Liver (tissue), 9 donors: Measurements from ENCODE around the gene ZNF260. TPM values are rescaled to one million over a fixed set of nuclear protein-coding genes. Genes with fewer than 3 reads are reported as not detected.

Source experiments
- DNase-seq: peaks from one replicate; pipeline ENCODE4 v3.0.0-alpha.2; 2017; ENCODE audit warnings: low spot score
- H3K27ac ChIP-seq, 2 donors: one replicate each; pipeline ENCODE4 v1.7.0; 2013; ENCODE audit warnings: inconsistent platforms in 2 of 2, low read length in 2 of 2, control low read depth in 1 of 2, low read depth in 1 of 2, mild to moderate bottlenecking in 1 of 2
- H3K27me3 ChIP-seq, 4 donors: one replicate each; pipeline versions ENCODE4 v1.6.1 to v1.7.0; 2013; ENCODE audit warnings: low read length in 3 of 4, inconsistent platforms in 1 of 4, mild to moderate bottlenecking in 1 of 4, moderate library complexity in 1 of 4; ENCODE audit not compliant: control insufficient read depth in 4 of 4, insufficient read depth in 4 of 4
- H3K36me3 ChIP-seq, 4 donors: one replicate each; pipeline versions ENCODE4 v1.6.1 to v1.7.0; 2013; ENCODE audit warnings: low read length in 3 of 4, mild to moderate bottlenecking in 3 of 4, low read depth in 1 of 4, moderate library complexity in 1 of 4; ENCODE audit not compliant: control insufficient read depth in 4 of 4, insufficient read depth in 3 of 4
- H3K4me1 ChIP-seq, 4 donors: one replicate each; pipeline versions ENCODE4 v1.6.1 to v1.7.0; 2013; ENCODE audit warnings: low read length in 3 of 4, mild to moderate bottlenecking in 3 of 4, moderate library complexity in 1 of 4; ENCODE audit not compliant: control insufficient read depth in 4 of 4, insufficient read depth in 4 of 4
- H3K4me3 ChIP-seq, 3 donors: one replicate each; pipeline versions ENCODE4 v1.6.1 to v1.7.0; 2013; ENCODE audit warnings: low read length in 3 of 3, control low read depth in 1 of 3, low read depth in 1 of 3, mild to moderate bottlenecking in 1 of 3
- H3K9ac ChIP-seq, 2 donors: one replicate each; pipeline ENCODE4 v1.7.0; 2013; ENCODE audit warnings: low read length in 2 of 2, mild to moderate bottlenecking in 2 of 2, moderate library complexity in 2 of 2, control low read depth in 1 of 2, low read depth in 1 of 2
- H3K9me3 ChIP-seq, 4 donors: one replicate each; pipeline versions ENCODE4 v1.6.1 to v1.7.0; 2013; ENCODE audit warnings: low read length in 3 of 4; ENCODE audit not compliant: control insufficient read depth in 4 of 4
- FOXA1 ChIP-seq: IDR thresholded peaks from 2 replicates; pipeline ENCODE4 v1.6.1; 2016; ENCODE audit warnings: antibody characterized with exemption
- FOXA2 ChIP-seq: IDR thresholded peaks from 2 replicates; pipeline ENCODE4 v1.6.1; 2016; ENCODE audit warnings: antibody characterized with exemption
- GABPA ChIP-seq, 2 donors: IDR thresholded peaks in 1 of 2; conservative IDR thresholded peaks in 1 of 2; 2 replicates each; pipeline ENCODE4 v1.6.1; 2016; ENCODE audit warnings: antibody characterized with exemption in 2 of 2, mild to moderate bottlenecking in 1 of 2, moderate library complexity in 1 of 2
- HNF4A ChIP-seq, 2 donors: conservative IDR thresholded peaks; 2 replicates each; pipeline ENCODE4 v1.6.1; 2016; ENCODE audit warnings: antibody characterized with exemption in 2 of 2, mild to moderate bottlenecking in 2 of 2
- HNF4G ChIP-seq: IDR thresholded peaks from 2 replicates; pipeline ENCODE4 v1.6.1; 2016; ENCODE audit warnings: antibody characterized with exemption
- JUND ChIP-seq, 2 donors: IDR thresholded peaks; 2 replicates each; pipeline ENCODE4 v1.6.1; 2016; ENCODE audit warnings: antibody characterized with exemption in 2 of 2
- NR2F2 ChIP-seq: IDR thresholded peaks from 2 replicates; pipeline ENCODE4 v1.6.1; 2016; ENCODE audit warnings: antibody characterized with exemption
- RAD21 ChIP-seq, 2 donors: IDR thresholded peaks; 2 replicates each; pipeline ENCODE4 v1.6.1; 2016; ENCODE audit warnings: antibody characterized with exemption in 2 of 2, mild to moderate bottlenecking in 2 of 2
- RXRA ChIP-seq, 2 donors: IDR thresholded peaks; 2 replicates each; pipeline ENCODE4 v1.6.1; 2017 to 2018; ENCODE audit warnings: antibody characterized with exemption in 2 of 2, mild to moderate bottlenecking in 1 of 2
- SP1 ChIP-seq: IDR thresholded peaks from 2 replicates; pipeline ENCODE4 v1.6.1; 2018; ENCODE audit warnings: antibody characterized with exemption, mild to moderate bottlenecking
- TAF1 ChIP-seq: conservative IDR thresholded peaks from 2 replicates; pipeline ENCODE4 v1.6.1; 2016; ENCODE audit warnings: antibody characterized with exemption, mild to moderate bottlenecking
- YY1 ChIP-seq: IDR thresholded peaks from 2 replicates; pipeline ENCODE4 v1.6.1; 2016; ENCODE audit warnings: antibody characterized with exemption, mild to moderate bottlenecking
- WGBS: extraction: QIAGEN DNeasy Blood & Tissue Kit; methylation state at CpG from one replicate; pipeline ENCODE4 v1.1.7; 2013; 5-methylcytosine and 5-hydroxymethylcytosine counted together
- polyA plus RNA-seq, 2 donors: library from polyadenylated mRNA; stranded (reverse) in 1 of 2; unstranded in 1 of 2; fragments of 200-250 nt in 1 of 2; fragments of >200 nt in 1 of 2; fragmentation: Nextera tagmentation in 1 of 2; extraction: Ambion mirVana in 1 of 2; gene quantifications; one replicate each; pipeline versions ENCODE4 v1.2.1 to v1.2.3, GENCODE V29; 2013 to 2015
- total RNA-seq, 2 donors: library from RNA; depleted of rRNA; stranded (reverse); fragments of >200 nt; gene quantifications; one replicate each; pipeline ENCODE4 v1.2.3, GENCODE V29; 2014
- TF ChIP-seq, protein P1 (sequence below): IDR thresholded peaks from 2 replicates; pipeline ENCODE4 v1.6.1; 2016; ENCODE audit warnings: antibody characterized with exemption, mild to moderate bottlenecking
- TF ChIP-seq, protein P2 (sequence below): IDR thresholded peaks from 2 replicates; pipeline ENCODE4 v1.6.1; 2016; ENCODE audit warnings: antibody characterized with exemption
- TF ChIP-seq, protein P3 (sequence below): IDR thresholded peaks from 2 replicates; pipeline ENCODE4 v1.6.1; 2016; ENCODE audit warnings: antibody characterized with exemption
- TF ChIP-seq, protein P4 (sequence below): IDR thresholded peaks from 2 replicates; pipeline ENCODE4 v1.6.1; 2016; ENCODE audit warnings: antibody characterized with exemption
- TF ChIP-seq, protein P5 (sequence below): fragments of 150-350 bp; IDR thresholded peaks from 2 replicates; pipeline ENCODE4 v1.5.1; 2017; ENCODE audit warnings: improper control_type of control experiment, low read depth, low read length; ENCODE audit not compliant: missing input control
- donor health status: healthy.
- donor health status: healthy.
- donor health status: healthy.
- donor health status: healthy.
- donor health status: healthy.

ZNF260 gene
- total and polyA plus RNA-seq, 4 donors = 1.7 to 10.4 (median 5.6) TPM

DNA sequence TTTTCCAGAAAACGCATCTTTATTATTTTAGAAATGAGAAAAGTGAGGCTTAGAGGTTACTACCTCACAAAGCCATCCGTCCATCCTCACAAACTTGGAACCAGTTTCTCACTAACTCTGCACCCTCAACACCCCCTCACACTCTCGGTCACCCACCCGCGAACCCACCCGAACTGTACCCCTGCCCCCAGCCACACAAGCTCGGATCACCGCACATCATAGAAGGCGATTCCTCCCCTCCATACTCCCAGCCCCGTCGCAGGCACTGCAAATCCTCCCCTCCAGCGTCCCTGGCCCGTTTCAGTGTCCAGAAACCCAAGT, 238 bp downstream of the ZNF260 start (continued):
- TF ChIP-seq, protein P1, sequence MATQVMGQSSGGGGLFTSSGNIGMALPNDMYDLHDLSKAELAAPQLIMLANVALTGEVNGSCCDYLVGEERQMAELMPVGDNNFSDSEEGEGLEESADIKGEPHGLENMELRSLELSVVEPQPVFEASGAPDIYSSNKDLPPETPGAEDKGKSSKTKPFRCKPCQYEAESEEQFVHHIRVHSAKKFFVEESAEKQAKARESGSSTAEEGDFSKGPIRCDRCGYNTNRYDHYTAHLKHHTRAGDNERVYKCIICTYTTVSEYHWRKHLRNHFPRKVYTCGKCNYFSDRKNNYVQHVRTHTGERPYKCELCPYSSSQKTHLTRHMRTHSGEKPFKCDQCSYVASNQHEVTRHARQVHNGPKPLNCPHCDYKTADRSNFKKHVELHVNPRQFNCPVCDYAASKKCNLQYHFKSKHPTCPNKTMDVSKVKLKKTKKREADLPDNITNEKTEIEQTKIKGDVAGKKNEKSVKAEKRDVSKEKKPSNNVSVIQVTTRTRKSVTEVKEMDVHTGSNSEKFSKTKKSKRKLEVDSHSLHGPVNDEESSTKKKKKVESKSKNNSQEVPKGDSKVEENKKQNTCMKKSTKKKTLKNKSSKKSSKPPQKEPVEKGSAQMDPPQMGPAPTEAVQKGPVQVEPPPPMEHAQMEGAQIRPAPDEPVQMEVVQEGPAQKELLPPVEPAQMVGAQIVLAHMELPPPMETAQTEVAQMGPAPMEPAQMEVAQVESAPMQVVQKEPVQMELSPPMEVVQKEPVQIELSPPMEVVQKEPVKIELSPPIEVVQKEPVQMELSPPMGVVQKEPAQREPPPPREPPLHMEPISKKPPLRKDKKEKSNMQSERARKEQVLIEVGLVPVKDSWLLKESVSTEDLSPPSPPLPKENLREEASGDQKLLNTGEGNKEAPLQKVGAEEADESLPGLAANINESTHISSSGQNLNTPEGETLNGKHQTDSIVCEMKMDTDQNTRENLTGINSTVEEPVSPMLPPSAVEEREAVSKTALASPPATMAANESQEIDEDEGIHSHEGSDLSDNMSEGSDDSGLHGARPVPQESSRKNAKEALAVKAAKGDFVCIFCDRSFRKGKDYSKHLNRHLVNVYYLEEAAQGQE = no peak
- TF ChIP-seq HNF4G = no peak
- TF ChIP-seq FOXA1 = no peak
- TF ChIP-seq, protein P2, sequence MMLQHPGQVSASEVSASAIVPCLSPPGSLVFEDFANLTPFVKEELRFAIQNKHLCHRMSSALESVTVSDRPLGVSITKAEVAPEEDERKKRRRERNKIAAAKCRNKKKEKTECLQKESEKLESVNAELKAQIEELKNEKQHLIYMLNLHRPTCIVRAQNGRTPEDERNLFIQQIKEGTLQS = no peak
- TF ChIP-seq JUND (IDR thresholded peaks at IDR 0.05) = no peak
- no peak for TF ChIP-seq SP1
- TF ChIP-seq NR2F2 = no peak
- TF ChIP-seq, protein P3, sequence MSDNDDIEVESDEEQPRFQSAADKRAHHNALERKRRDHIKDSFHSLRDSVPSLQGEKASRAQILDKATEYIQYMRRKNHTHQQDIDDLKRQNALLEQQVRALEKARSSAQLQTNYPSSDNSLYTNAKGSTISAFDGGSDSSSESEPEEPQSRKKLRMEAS = no peak
- no peak for TF ChIP-seq HNF4A (conservative IDR thresholded peaks at IDR 0.05)
- no peak for TF ChIP-seq RAD21 (IDR thresholded peaks at IDR 0.05)

DNA sequence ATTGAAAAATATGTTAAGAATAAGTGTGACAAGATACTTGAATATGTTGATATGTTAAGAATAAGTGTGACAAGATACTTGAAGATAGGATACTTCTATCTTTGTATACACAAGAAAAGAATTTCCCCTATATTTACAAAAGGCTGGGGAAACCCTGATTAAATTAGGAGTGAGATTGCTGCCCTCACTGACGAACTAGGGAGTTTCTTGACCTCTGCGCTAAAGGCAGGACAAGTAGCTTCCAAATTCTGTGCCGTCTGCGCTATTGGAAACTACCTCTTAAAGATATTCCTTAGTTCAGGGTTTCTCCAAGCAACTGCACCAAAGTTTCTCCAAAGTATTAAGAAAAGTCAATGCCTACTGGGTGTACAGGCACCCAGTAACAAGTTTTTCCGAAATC, 730 bp downstream of the ZNF260 start:
- Histone ChIP-seq H3K9ac (peak overlapping the region; percentile 70 to 74), H3K27me3 (no peaks in the 10 kb centered on the region), H3K36me3 (peaks cover 6 to 23% (median 18%) of the 10 kb centered on the region in 4 donors), H3K9me3 (peaks cover 7 to 31% (median 23%) of the 10 kb centered on the region in 4 donors), H3K4me3 (peak overlapping the region; percentile 69 to 82 (median 75)), H3K4me1 (peaks cover 0 to 17% (median 10%) of the 10 kb centered on the region in 4 donors), H3K27ac (no peak overlapping the region)
- WGBS = 14% methylated on average over 5 of the region's 5 CpGs
- no peak for TF ChIP-seq YY1
- no peak for TF ChIP-seq HNF4A (conservative IDR thresholded peaks at IDR 0.05)
- no peak for TF ChIP-seq FOXA1
- no peak for TF ChIP-seq TAF1
- TF ChIP-seq, protein P4, sequence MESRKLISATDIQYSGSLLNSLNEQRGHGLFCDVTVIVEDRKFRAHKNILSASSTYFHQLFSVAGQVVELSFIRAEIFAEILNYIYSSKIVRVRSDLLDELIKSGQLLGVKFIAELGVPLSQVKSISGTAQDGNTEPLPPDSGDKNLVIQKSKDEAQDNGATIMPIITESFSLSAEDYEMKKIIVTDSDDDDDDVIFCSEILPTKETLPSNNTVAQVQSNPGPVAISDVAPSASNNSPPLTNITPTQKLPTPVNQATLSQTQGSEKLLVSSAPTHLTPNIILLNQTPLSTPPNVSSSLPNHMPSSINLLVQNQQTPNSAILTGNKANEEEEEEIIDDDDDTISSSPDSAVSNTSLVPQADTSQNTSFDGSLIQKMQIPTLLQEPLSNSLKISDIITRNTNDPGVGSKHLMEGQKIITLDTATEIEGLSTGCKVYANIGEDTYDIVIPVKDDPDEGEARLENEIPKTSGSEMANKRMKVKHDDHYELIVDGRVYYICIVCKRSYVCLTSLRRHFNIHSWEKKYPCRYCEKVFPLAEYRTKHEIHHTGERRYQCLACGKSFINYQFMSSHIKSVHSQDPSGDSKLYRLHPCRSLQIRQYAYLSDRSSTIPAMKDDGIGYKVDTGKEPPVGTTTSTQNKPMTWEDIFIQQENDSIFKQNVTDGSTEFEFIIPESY = no peak
- TF ChIP-seq SP1 = no peak
- TF ChIP-seq NR2F2 = no peak
- no peak for TF ChIP-seq FOXA2
- no peak for TF ChIP-seq GABPA (IDR thresholded peaks at IDR 0.05 in 1 of 2, conservative IDR thresholded peaks at IDR 0.05 in 1 of 2)
- TF ChIP-seq HNF4G = no peak
- TF ChIP-seq, protein P5, sequence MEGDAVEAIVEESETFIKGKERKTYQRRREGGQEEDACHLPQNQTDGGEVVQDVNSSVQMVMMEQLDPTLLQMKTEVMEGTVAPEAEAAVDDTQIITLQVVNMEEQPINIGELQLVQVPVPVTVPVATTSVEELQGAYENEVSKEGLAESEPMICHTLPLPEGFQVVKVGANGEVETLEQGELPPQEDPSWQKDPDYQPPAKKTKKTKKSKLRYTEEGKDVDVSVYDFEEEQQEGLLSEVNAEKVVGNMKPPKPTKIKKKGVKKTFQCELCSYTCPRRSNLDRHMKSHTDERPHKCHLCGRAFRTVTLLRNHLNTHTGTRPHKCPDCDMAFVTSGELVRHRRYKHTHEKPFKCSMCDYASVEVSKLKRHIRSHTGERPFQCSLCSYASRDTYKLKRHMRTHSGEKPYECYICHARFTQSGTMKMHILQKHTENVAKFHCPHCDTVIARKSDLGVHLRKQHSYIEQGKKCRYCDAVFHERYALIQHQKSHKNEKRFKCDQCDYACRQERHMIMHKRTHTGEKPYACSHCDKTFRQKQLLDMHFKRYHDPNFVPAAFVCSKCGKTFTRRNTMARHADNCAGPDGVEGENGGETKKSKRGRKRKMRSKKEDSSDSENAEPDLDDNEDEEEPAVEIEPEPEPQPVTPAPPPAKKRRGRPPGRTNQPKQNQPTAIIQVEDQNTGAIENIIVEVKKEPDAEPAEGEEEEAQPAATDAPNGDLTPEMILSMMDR = no peak
- TF ChIP-seq, protein P3 = no peak
- TF ChIP-seq RXRA (IDR thresholded peaks at IDR 0.05) = no peak
- TF ChIP-seq, protein P1 = no peak
- no peak for DNase-seq
